AG04450 (cell line): Measurements from ENCODE around the gene JUP. TPM values are rescaled to one million over a fixed set of nuclear protein-coding genes. Genes with fewer than 3 reads are reported as not detected.

ENCODE experiments used
- CTCF ChIA-PET: fragments of 300-600, 350-600 bp; formaldehyde crosslinking; extraction: SDS; loops from one replicate; lab custom pipeline; 2022; ENCODE audit warnings: antibody characterized with exemption, inconsistent platforms; lab: Charles Lee
- POLR2A ChIA-PET: fragments of 350-600 bp; formaldehyde crosslinking; extraction: SDS; loops from one replicate; lab custom pipeline; 2021; ENCODE audit warnings: antibody characterized with exemption, inconsistent platforms; lab: Yijun Ruan, JAX
- DNase-seq: peaks from one replicate; pipeline ENCODE4 v3.0.0-alpha.2; 2011; ENCODE audit warnings: low read depth, low spot score
- H3K27ac ChIP-seq: one replicate; pipeline ENCODE4 v1.5.1; 2012; ENCODE audit warnings: low read depth, low read length, control low read depth
- H3K27me3 ChIP-seq: one replicate; pipeline ENCODE4 v1.6.0; 2012; ENCODE audit warnings: low read length; ENCODE audit not compliant: control insufficient read depth, insufficient read depth
- H3K4me3 ChIP-seq: 2 replicates; pipeline ENCODE4 v1.5.1; 2011; ENCODE audit warnings: mild to moderate bottlenecking, low read depth, low read length, control low read depth
- H3K9me3 ChIP-seq: 2 replicates; pipeline ENCODE4 v1.5.1; 2012; ENCODE audit warnings: low read length; ENCODE audit not compliant: control insufficient read depth, insufficient read depth
- CTCF ChIP-seq: IDR thresholded peaks from 2 replicates; pipeline ENCODE4 v1.5.1; 2011; ENCODE audit warnings: low read depth, low read length, control low read depth, inconsistent platforms
- polyA plus RNA-seq: library from polyadenylated mRNA; depleted of rRNA; stranded (reverse); fragments of >200 nt; gene quantifications from 2 replicates; pipeline ENCODE4 v1.2.3, GENCODE V29; 2011

The JUP gene
- polyA plus RNA-seq, 1 experiment: 13.5 TPM

- H3K4me3 ChIP-seq: no peak overlapping the region
- ChIA-PET POLR2A (interaction anchor here (1.0 to 1.6 kb wide), 3 partner anchors 44 to 131 kb away, joined by 3 to 6 read pairs (median 3); partner anchors contain the start of gene KLHL11), CTCF (interaction anchor here (4.9 kb wide), 1 partner anchor 68 kb away, joined by 81 read pairs; no protein-coding TSS in a partner anchor)
- H3K27me3 ChIP-seq: peaks cover 72% of the 10 kb centered on the region
- DNase-seq: no peak
- H3K9me3 ChIP-seq: no peaks in the 10 kb centered on the region; the same call in 1 of the 2 replicates
- no peak overlapping the region for H3K27ac ChIP-seq
- TF ChIP-seq CTCF: no peak
Observed at GRCh38 chr17:41733348-41734138, 53.0 kb downstream of the JUP start.

GRCh38 chr17:41731836-41732235 lies 54.7 kb downstream of the JUP start:
- no peak overlapping the region for H3K27ac ChIP-seq
- H3K4me3 ChIP-seq: no peak overlapping the region
- no peak for TF ChIP-seq CTCF
- ChIA-PET POLR2A (interaction anchor here (0.6 to 1.9 kb wide), 2 partner anchors 43 to 1277 kb away, joined by 4 to 7 read pairs; partner anchors contain the start of gene EIF1), CTCF (interaction anchor here (1.4 to 2.1 kb wide), 3 partner anchors 36 to 70 kb away, joined by 4 to 9 read pairs (median 7); partner anchors contain the start of gene JUP)
- H3K27me3 ChIP-seq: peaks cover 63% of the 10 kb centered on the region
- DNase-seq: no peak
- no peaks in the 10 kb centered on the region; the same call in 1 of the 2 replicates for H3K9me3 ChIP-seq

GRCh38 chr17:41730479-41730878 lies 56.0 kb downstream of the JUP start:
- no peak overlapping the region for H3K4me3 ChIP-seq
- TF ChIP-seq CTCF: no peak
- peaks cover 54% of the 10 kb centered on the region for H3K27me3 ChIP-seq
- H3K27ac ChIP-seq: no peak overlapping the region
- no peaks in the 10 kb centered on the region; the same call in 1 of the 2 replicates for H3K9me3 ChIP-seq
- DNase-seq: no peak
- ChIA-PET POLR2A (interaction anchor here (1.0 to 1.9 kb wide), 2 partner anchors 42 to 56 kb away, joined by 3 to 7 read pairs; partner anchors contain the start of genes EIF1 and JUP), CTCF (interaction anchor here (0.8 to 1.9 kb wide), 2 partner anchors 9 to 34 kb away, joined by 3 to 7 read pairs; no protein-coding TSS in a partner anchor)

- Histone ChIP-seq H3K27me3 (peaks cover 50% of the 10 kb centered on the region), H3K27ac (no peak overlapping the region), H3K4me3 (no peak overlapping the region), H3K9me3 (no peaks in the 10 kb centered on the region)
- TF ChIP-seq CTCF: no peak
- no peak for DNase-seq
- POLR2A ChIA-PET: no interaction called here
- CTCF ChIA-PET: interaction anchor here (0.9 kb wide), 1 partner anchor 74 kb away, joined by 3 read pairs; no protein-coding TSS in a partner anchor
Observed at GRCh38 chr17:41728056-41728455, 58.5 kb downstream of the JUP start.
